IMR-90 (cell line): ENCODE measurements around the gene ESRP2. TPM values are rescaled to one million over a fixed set of nuclear protein-coding genes. Genes with fewer than 3 reads are reported as not detected.

Experiments used
- ATAC-seq: fragments of 200-7000 bp; cut with Tn5 transposase; 2 replicates; pipeline ENCODE4 v1.9.1; 2020; ENCODE audit warnings: low read depth, mild to moderate bottlenecking, moderate library complexity
- BruUV-seq: library from RNA; stranded (reverse); fragments of 400-500 nt; replicated peaks from 2 replicates; lab custom pipeline; 2021; lab: Mats Ljungman, UMichigan
- CTCF ChIA-PET: fragments of 300-600 bp; formaldehyde crosslinking; extraction: SDS; loops from one replicate; lab custom pipeline; 2021; ENCODE audit warnings: antibody characterized with exemption; lab: Yijun Ruan, JAX
- POLR2A ChIA-PET: fragments of 300-600 bp; sonication (Branson Sonifier 250); formaldehyde crosslinking; loops from one replicate; lab custom pipeline; 2022; ENCODE audit warnings: antibody characterized with exemption; ENCODE audit not compliant: unreplicated experiment; lab: Charles Lee
- DNase-seq: peaks from one replicate; pipeline ENCODE4 v3.0.0; 2013
- H2AFZ ChIP-seq: replicated peaks from 2 replicates; pipeline ENCODE3; 2013; ENCODE audit warnings: low read length, mild to moderate bottlenecking; ENCODE audit not compliant: poor library complexity
- H2AK5ac ChIP-seq: 2 replicates; pipeline ENCODE4 v1.6.1; 2013; ENCODE audit warnings: low read depth, low read length, inconsistent platforms
- H2AK9ac ChIP-seq: replicated peaks from 2 replicates; pipeline ENCODE3; 2013; ENCODE audit warnings: mild to moderate bottlenecking, low read depth, low read length, moderate library complexity; ENCODE audit not compliant: poor library complexity
- H2BK120ac ChIP-seq: 2 replicates; pipeline ENCODE4 v1.6.1; 2013; ENCODE audit warnings: low read depth, low read length, inconsistent platforms
- H2BK15ac ChIP-seq: 3 replicates; pipeline ENCODE4 v1.6.1; 2013; ENCODE audit warnings: low read depth, low read length, inconsistent platforms
- H2BK20ac ChIP-seq: 2 replicates; pipeline ENCODE4 v1.6.1; 2013; ENCODE audit warnings: low read depth, mild to moderate bottlenecking, inconsistent platforms, low read length, moderate library complexity
- H2BK5ac ChIP-seq: 2 replicates; pipeline ENCODE4 v1.6.1; 2013; ENCODE audit warnings: mild to moderate bottlenecking, low read depth, low read length, inconsistent platforms; ENCODE audit not compliant: poor library complexity, severe bottlenecking
- H3K14ac ChIP-seq: replicated peaks from 2 replicates; pipeline ENCODE4 v1.6.1; 2013; ENCODE audit warnings: low read depth, low read length, inconsistent platforms
- H3K18ac ChIP-seq: 2 replicates; pipeline ENCODE4 v1.6.1; 2013; ENCODE audit warnings: low read depth, low read length, control low read depth
- H3K23ac ChIP-seq: 2 replicates; pipeline ENCODE4 v1.6.1; 2013; ENCODE audit warnings: low read depth, low read length, inconsistent platforms
- H3K27ac ChIP-seq: 2 replicates; pipeline ENCODE4 v1.5.1; 2013; ENCODE audit warnings: mild to moderate bottlenecking, control low read depth, low read length; ENCODE audit not compliant: insufficient read depth
- H3K27me3 ChIP-seq: 2 replicates; pipeline ENCODE4 v1.6.1; 2013; ENCODE audit warnings: low read length; ENCODE audit not compliant: control insufficient read depth, insufficient read depth
- H3K36me3 ChIP-seq: 2 replicates; pipeline ENCODE4 v1.6.1; 2013; ENCODE audit warnings: low read length, mixed read lengths; ENCODE audit not compliant: control insufficient read depth, insufficient read depth
- H3K4ac ChIP-seq: 2 replicates; pipeline ENCODE4 v1.6.1; 2013; ENCODE audit warnings: low read depth, low read length, inconsistent platforms
- H3K4me1 ChIP-seq: 2 replicates; pipeline ENCODE4 v1.6.1; 2013; ENCODE audit warnings: low read length, mixed read lengths; ENCODE audit not compliant: control insufficient read depth, insufficient read depth
- H3K4me2 ChIP-seq: 2 replicates; pipeline ENCODE4 v1.6.1; 2013; ENCODE audit warnings: low read depth, mild to moderate bottlenecking, control low read depth, low read length, moderate library complexity
- H3K4me3 ChIP-seq: 2 replicates; pipeline ENCODE4 v1.5.1; 2013; ENCODE audit warnings: low read depth, mild to moderate bottlenecking, control low read depth, low read length, moderate library complexity; ENCODE audit not compliant: insufficient read depth
- H3K56ac ChIP-seq: 2 replicates; pipeline ENCODE4 v1.6.1; 2013; ENCODE audit warnings: low read length, inconsistent platforms; ENCODE audit not compliant: insufficient read depth; ENCODE audit errors: extremely low read depth
- H3K79me1 ChIP-seq, 2 experiments: 2 replicates each; pipeline ENCODE4 v1.6.1; 2013; ENCODE audit warnings: low read length in 2 of 2, inconsistent platforms in 1 of 2, low read depth in 1 of 2
- H3K9ac ChIP-seq: 2 replicates; pipeline ENCODE4 v1.6.1; 2013; ENCODE audit warnings: low read depth, low read length, control low read depth
- H3K9me1 ChIP-seq: 2 replicates; pipeline ENCODE4 v1.6.1; 2013; ENCODE audit warnings: low read length, inconsistent platforms; ENCODE audit not compliant: insufficient read depth
- H3K9me3 ChIP-seq: 2 replicates; pipeline ENCODE4 v1.6.1; 2013; ENCODE audit warnings: low read length; ENCODE audit not compliant: control insufficient read depth, insufficient read depth
- H4K20me1 ChIP-seq: 2 replicates; pipeline ENCODE4 v1.6.1; 2013; ENCODE audit warnings: low read length, inconsistent platforms; ENCODE audit not compliant: insufficient read depth
- H4K5ac ChIP-seq: 2 replicates; pipeline ENCODE4 v1.6.1; 2013; ENCODE audit warnings: mild to moderate bottlenecking, low read depth, low read length, control low read depth
- H4K8ac ChIP-seq, 2 experiments: 2 replicates each; pipeline ENCODE4 v1.6.1; 2013; ENCODE audit warnings: low read depth in 2 of 2, low read length in 2 of 2, control low read depth in 1 of 2, inconsistent platforms in 1 of 2
- H4K91ac ChIP-seq: 2 replicates; pipeline ENCODE4 v1.6.1; 2013; ENCODE audit warnings: low read depth, low read length, inconsistent platforms; ENCODE audit not compliant: insufficient read depth
- BHLHE40 ChIP-seq: fragments of 150-350 bp; IDR thresholded peaks from 2 replicates; pipeline ENCODE4 v1.6.1; 2016; ENCODE audit warnings: mild to moderate bottlenecking, low read depth, low read length
- CEBPB ChIP-seq: IDR thresholded peaks from 2 replicates; pipeline ENCODE4 v1.6.1; 2012; ENCODE audit warnings: low read depth, low read length, improper control_type of control experiment
- CHD1 ChIP-seq: IDR thresholded peaks from 2 replicates; pipeline ENCODE4 v1.6.1; 2012; ENCODE audit warnings: low read depth, low read length, improper control_type of control experiment
- FOS ChIP-seq: fragments of 150-350 bp; IDR thresholded peaks from 2 replicates; pipeline ENCODE4 v1.6.1; 2016; ENCODE audit warnings: low read depth, low read length
- MAFK ChIP-seq: IDR thresholded peaks from 2 replicates; pipeline ENCODE4 v1.6.1; 2012; ENCODE audit warnings: low read depth, low read length, improper control_type of control experiment
- MAZ ChIP-seq: IDR thresholded peaks from 2 replicates; pipeline ENCODE4 v1.6.1; 2012; ENCODE audit warnings: low read depth, mild to moderate bottlenecking, low read length, improper control_type of control experiment, moderate library complexity, borderline replicate concordance
- MXI1 ChIP-seq: IDR thresholded peaks from 2 replicates; pipeline ENCODE4 v1.6.1; 2012; ENCODE audit warnings: low read depth, mild to moderate bottlenecking, low read length, moderate library complexity, borderline replicate concordance
- NFE2L2 ChIP-seq: fragments of 150-350 bp; IDR thresholded peaks from 2 replicates; pipeline ENCODE4 v1.6.1; 2016; ENCODE audit warnings: low read depth, mild to moderate bottlenecking, low read length
- RCOR1 ChIP-seq: IDR thresholded peaks from 2 replicates; pipeline ENCODE4 v1.6.1; 2012; ENCODE audit warnings: mild to moderate bottlenecking, low read length, improper control_type of control experiment; ENCODE audit not compliant: insufficient replicate concordance
- RFX5 ChIP-seq: IDR thresholded peaks from 2 replicates; pipeline ENCODE4 v1.8.0; 2012; ENCODE audit warnings: low read depth, mild to moderate bottlenecking, low read length, moderate library complexity
- SMC3 ChIP-seq: fragments of 150-350 bp; IDR thresholded peaks from 2 replicates; pipeline ENCODE4 v1.6.1; 2016; ENCODE audit warnings: low read depth, mild to moderate bottlenecking, antibody characterized with exemption, low read length, moderate library complexity
- WGBS, 2 experiments: methylation state at CpG; one replicate each; pipeline versions ENCODE4 v1.1.5 to v1.1.7; 2013; ENCODE audit warnings: missing lambda C conversion rate in 2 of 2; ENCODE audit not compliant: insufficient read length in 1 of 2; ENCODE audit errors: extremely low coverage in 2 of 2; 5-methylcytosine and 5-hydroxymethylcytosine counted together
- dilution Hi-C: fragments of 300-500 bp; cut with HindIII; formaldehyde crosslinking; loops from one replicate; pipeline ENCODE4 v1.14.3; 2018; ENCODE audit warnings: low sequenced_read_pairs; ENCODE audit not compliant: unreplicated experiment
- in situ Hi-C: fragments of 300-500 bp; cut with MboI; formaldehyde crosslinking; loops from 3 replicates; pipeline ENCODE4 v1.14.3; 2019; ENCODE audit warnings: low sequenced_read_pairs, inconsistent platforms, mixed read lengths
- intact Hi-C: fragments of 100-400 bp; cut with micrococcal nuclease; formaldehyde crosslinking; loops from 2 replicates; pipeline ENCODE4 v1.10.0; 2022
- polyA plus RNA-seq, 3 experiments: library from polyadenylated mRNA; depleted of rRNA; stranded (reverse); fragments of >200 nt; gene quantifications; 2 replicates each; pipeline ENCODE4 v1.2.3, GENCODE V29; 2012; ENCODE audit warnings: low replicate concordance in 1 of 3
- total RNA-seq: library from RNA; depleted of rRNA; stranded (reverse); fragments of >200 nt; gene quantifications from 2 replicates; pipeline ENCODE4 v1.2.3, GENCODE V29; 2012
- TF ChIP-seq, protein P1 (sequence below): conservative IDR thresholded peaks from 2 replicates; pipeline ENCODE4 v1.5.1; 2012; ENCODE audit warnings: mild to moderate bottlenecking, low read depth, low read length, improper control_type of control experiment
- TF ChIP-seq, protein P2 (sequence below): fragments of 150-350 bp; IDR thresholded peaks from 2 replicates; pipeline ENCODE4 v1.6.1; 2016; ENCODE audit warnings: low read depth, mild to moderate bottlenecking, low read length, moderate library complexity, borderline replicate concordance
- TF ChIP-seq, protein P3 (sequence below): fragments of 150-350 bp; IDR thresholded peaks from 2 replicates; pipeline ENCODE4 v1.6.1; 2017; ENCODE audit warnings: mild to moderate bottlenecking, antibody characterized with exemption, low read length, low read depth

The ESRP2 gene
- total and polyA plus RNA-seq, 2 of the 4 experiments (the other 2 are of a cell fraction), result 0.07 TPM; not detected in 1

DNA sequence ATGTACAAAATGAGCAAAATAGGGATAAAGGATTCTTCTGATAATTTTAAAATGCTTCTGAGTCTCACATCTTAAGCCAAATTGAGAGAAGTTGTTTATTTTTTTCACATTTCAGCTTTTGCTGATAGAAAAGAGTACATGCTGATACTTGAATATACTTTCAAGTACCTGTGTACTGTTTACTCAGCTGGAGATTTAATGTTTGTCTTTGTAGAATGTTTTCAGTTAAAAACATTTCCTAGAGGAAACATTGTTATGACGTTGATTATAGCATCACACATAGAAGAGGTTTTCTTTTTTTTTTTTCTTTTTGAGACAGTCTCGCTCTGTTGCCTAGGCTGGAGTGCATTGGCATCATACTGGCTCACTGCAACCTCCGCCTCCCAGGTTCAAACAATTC is 19.7 kb downstream of the ESRP2 start:
- H2BK5ac ChIP-seq, result no peak overlapping the region
- H2AFZ ChIP-seq, result no peak overlapping the region
- H3K56ac ChIP-seq, result no peak overlapping the region
- H2BK15ac ChIP-seq, result no peak overlapping the region
- no peaks in the 10 kb centered on the region for H3K27me3 ChIP-seq
- BruUV-seq, result no TSS peak
- H2BK20ac ChIP-seq, result no peak overlapping the region
- peaks cover 5% of the 10 kb centered on the region for H3K9me1 ChIP-seq
- no peak for ATAC-seq
- dilution Hi-C loops (no loop called here), intact Hi-C loops (no loop called here), in situ Hi-C loops (no loop called here)
- H3K79me1 ChIP-seq, result peaks cover 3% of the 10 kb centered on the region in 2 experiments; a peak in 2 of 4 replicates
- no peak for DNase-seq
- H2AK9ac ChIP-seq, result no peak overlapping the region
- H4K5ac ChIP-seq, result no peak overlapping the region
- H4K8ac ChIP-seq, result no peak overlapping the region
- no peak overlapping the region for H2AK5ac ChIP-seq
- H3K36me3 ChIP-seq, result peaks cover 2% of the 10 kb centered on the region; the same call in 1 of the 2 replicates
- no peak overlapping the region for H2BK120ac ChIP-seq
- no peak overlapping the region for H3K23ac ChIP-seq
- TF ChIP-seq MXI1, result no peak
- TF ChIP-seq NFE2L2, result no peak
- TF ChIP-seq MAFK, result no peak
- TF ChIP-seq, protein P1, sequence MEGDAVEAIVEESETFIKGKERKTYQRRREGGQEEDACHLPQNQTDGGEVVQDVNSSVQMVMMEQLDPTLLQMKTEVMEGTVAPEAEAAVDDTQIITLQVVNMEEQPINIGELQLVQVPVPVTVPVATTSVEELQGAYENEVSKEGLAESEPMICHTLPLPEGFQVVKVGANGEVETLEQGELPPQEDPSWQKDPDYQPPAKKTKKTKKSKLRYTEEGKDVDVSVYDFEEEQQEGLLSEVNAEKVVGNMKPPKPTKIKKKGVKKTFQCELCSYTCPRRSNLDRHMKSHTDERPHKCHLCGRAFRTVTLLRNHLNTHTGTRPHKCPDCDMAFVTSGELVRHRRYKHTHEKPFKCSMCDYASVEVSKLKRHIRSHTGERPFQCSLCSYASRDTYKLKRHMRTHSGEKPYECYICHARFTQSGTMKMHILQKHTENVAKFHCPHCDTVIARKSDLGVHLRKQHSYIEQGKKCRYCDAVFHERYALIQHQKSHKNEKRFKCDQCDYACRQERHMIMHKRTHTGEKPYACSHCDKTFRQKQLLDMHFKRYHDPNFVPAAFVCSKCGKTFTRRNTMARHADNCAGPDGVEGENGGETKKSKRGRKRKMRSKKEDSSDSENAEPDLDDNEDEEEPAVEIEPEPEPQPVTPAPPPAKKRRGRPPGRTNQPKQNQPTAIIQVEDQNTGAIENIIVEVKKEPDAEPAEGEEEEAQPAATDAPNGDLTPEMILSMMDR, result no peak
- TF ChIP-seq, protein P2, sequence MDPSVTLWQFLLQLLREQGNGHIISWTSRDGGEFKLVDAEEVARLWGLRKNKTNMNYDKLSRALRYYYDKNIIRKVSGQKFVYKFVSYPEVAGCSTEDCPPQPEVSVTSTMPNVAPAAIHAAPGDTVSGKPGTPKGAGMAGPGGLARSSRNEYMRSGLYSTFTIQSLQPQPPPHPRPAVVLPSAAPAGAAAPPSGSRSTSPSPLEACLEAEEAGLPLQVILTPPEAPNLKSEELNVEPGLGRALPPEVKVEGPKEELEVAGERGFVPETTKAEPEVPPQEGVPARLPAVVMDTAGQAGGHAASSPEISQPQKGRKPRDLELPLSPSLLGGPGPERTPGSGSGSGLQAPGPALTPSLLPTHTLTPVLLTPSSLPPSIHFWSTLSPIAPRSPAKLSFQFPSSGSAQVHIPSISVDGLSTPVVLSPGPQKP, result no peak
- TF ChIP-seq RCOR1, result no peak
- no peak for TF ChIP-seq RFX5
- TF ChIP-seq CHD1, result no peak
- TF ChIP-seq, protein P3, sequence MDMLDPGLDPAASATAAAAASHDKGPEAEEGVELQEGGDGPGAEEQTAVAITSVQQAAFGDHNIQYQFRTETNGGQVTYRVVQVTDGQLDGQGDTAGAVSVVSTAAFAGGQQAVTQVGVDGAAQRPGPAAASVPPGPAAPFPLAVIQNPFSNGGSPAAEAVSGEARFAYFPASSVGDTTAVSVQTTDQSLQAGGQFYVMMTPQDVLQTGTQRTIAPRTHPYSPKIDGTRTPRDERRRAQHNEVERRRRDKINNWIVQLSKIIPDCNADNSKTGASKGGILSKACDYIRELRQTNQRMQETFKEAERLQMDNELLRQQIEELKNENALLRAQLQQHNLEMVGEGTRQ, result no peak
- TF ChIP-seq SMC3, result no peak
- TF ChIP-seq BHLHE40, result no peak
- TF ChIP-seq FOS, result no peak
- TF ChIP-seq CEBPB, result no peak
- no peak for TF ChIP-seq MAZ
- no peak overlapping the region for H3K9ac ChIP-seq
- H4K20me1 ChIP-seq, result no peaks in the 10 kb centered on the region
- no CpG with 5 or more reads among the region's 3 CpGs for WGBS, 2 experiments
- H3K4me3 ChIP-seq, result no peak overlapping the region
- H3K9me3 ChIP-seq, result no peaks in the 10 kb centered on the region
- no peak overlapping the region for H3K27ac ChIP-seq
- no peak overlapping the region for H4K91ac ChIP-seq
- POLR2A ChIA-PET, result no interaction called here
- H3K4me2 ChIP-seq, result no peak overlapping the region
- CTCF ChIA-PET, result interaction anchor here (0.7 kb wide), 1 partner anchor 46 kb away, joined by 5 read pairs; no protein-coding TSS in a partner anchor
- H3K4ac ChIP-seq, result no peak overlapping the region
- no peak overlapping the region for H3K14ac ChIP-seq
- H3K4me1 ChIP-seq, result no peaks in the 10 kb centered on the region
- H3K18ac ChIP-seq, result no peak overlapping the region
